DOHH2 (cell line): ENCODE measurements around the gene MAGEA3.
"Not testable (repeated sequence)": the region's sequence is repeated elsewhere in the genome, so short reads cannot be mapped to it uniquely, and the experiment has no call there.

Source experiments
- CTCF ChIP-seq: fragments of 200-600 bp; sonication (generic); IDR thresholded peaks from one replicate; pipeline ENCODE4 v1.5.1; 2014; ENCODE audit warnings: antibody characterized with exemption, mild to moderate bottlenecking, low read depth, low read length; ENCODE audit not compliant: poor library complexity, severe bottlenecking
- EZH2phosphoT487 ChIP-seq: fragments of 200-600 bp; sonication (generic); IDR thresholded peaks from 2 replicates; pipeline ENCODE4 v1.6.1; 2017; ENCODE audit warnings: borderline replicate concordance, mild to moderate bottlenecking, antibody characterized with exemption, low read length, moderate library complexity, mixed read lengths

GRCh38 chrX:152709173-152709572 lies 10.6 kb downstream of the MAGEA3 start, which contains the start of gene CSAG2:
- not testable (repeated sequence) for TF ChIP-seq CTCF, EZH2phosphoT487
